KBM-7 (cell line): ENCODE measurements around the gene CTDNEP1.

Source experiments
- DNase-seq: peaks from one replicate; pipeline ENCODE4 v3.0.0-alpha.2; 2015
- in situ Hi-C: fragments of 300-500 bp; cut with MboI; formaldehyde crosslinking; loops from 2 replicates; pipeline ENCODE4 v1.14.3; 2020; ENCODE audit warnings: low sequenced_read_pairs, low pct_unique_long_range_greater_than_20kb, mixed read lengths

The CTDNEP1 gene

DNA sequence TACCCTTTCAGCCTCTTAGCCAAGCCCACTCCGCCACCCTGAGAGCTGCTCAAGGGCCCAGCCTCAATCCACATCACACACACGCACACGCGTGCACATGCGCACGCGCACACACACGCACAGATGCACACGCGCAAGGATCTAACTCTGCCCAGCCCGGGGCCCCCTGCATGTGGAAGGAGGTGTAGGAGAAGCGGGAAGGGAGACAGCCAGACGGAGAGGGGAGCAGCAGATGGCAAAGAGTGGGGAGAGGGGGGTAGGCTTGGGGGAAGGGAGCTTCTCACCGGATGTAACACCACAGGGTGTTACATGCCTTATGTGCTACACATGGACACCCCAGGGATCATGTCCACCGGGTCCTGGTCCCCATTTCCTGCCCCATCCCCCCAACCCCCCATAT is 47.2 kb downstream of the CTDNEP1 start:
- in situ Hi-C loops = no loop called here
- DNase-seq = no peak

DNA sequence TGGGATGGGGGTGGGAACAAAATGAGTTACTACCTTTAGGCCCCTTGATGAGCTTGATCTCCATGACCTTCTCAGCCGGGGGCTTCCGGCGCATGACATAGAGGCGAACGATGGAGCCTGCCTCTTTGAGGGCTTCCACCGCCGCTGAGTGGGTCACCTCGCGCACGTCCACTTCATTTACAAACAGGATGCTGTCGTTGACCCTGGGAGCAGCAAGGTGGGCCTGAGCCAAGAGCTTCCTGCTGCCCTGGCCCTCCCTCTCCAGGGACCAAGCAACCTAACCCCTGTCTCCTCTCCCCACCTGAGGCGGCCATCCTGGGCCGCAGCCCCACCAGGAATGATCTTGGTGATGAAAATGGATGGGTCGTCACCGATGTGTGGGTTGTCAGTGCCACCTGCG is 48.1 kb downstream of the CTDNEP1 start:
- no peak for DNase-seq
- in situ Hi-C loops = no loop called here

DNA sequence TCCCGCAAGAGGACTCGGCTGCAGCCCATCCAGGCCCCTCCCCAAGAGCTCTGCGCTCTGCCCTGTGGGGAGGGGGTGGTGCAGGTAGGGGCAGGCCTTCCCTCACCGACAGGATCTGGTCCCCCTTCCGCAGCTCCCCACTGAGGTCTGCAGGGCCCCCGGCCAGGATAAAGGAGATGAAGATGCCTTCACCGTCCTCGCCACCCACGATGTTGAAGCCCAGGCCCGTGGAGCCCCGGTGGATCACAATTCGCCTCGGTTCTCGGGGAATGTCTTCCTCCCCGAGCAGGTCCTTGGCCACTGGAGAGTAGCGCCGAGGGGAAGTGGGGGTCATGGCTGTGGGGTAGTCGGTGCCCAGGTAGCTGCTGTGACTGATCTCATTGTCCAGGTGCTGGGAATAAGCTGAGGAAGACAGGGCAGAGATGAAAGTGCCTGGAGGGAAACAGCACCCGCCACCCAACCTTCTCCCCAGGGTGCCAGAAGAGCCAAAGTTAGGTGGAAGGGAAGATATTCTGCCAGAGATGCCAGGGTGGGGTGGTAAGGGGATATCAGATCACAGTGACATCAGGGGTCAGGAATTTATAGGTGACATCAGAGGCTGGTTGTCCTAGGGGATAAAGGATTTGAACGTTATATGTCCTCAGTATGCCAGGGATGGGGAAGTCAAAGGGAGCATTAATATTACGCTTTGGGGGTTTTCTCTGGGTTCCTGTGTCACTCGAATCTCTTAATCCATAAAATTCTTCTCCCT is 54.7 kb downstream of the CTDNEP1 start:
- in situ Hi-C loops = no loop called here
- no peak for DNase-seq

DNA sequence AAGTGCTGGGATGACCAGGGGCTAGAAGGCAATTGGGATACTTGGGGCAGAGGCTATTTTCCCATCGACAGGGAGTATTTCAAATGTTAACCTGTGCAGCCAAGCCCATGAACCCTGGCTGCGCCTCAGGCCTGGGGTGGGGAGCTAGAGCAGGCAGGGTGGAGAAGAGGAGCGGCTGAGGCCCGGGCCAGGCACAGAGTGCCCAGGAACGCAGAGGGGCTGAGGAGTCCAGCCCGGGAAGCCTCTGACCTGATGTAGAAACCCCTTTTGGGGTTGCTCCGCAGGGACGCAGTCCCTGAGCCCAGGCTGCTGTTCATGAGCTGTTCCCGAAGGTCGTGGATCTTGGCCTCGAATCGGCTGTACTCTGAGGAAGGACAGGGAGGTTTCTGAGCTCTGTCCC is 55.6 kb downstream of the CTDNEP1 start:
- in situ Hi-C loops = no loop called here
- no peak for DNase-seq
